Measurements from ENCODE around the gene FOSB. TPM values are rescaled to one million over a fixed set of nuclear protein-coding genes. Genes with fewer than 3 reads are reported as not detected.

The FOSB gene
- total and polyA plus RNA-seq, 2 experiments from 2014 or later, result 8.3 to 11.9 TPM

DNA sequence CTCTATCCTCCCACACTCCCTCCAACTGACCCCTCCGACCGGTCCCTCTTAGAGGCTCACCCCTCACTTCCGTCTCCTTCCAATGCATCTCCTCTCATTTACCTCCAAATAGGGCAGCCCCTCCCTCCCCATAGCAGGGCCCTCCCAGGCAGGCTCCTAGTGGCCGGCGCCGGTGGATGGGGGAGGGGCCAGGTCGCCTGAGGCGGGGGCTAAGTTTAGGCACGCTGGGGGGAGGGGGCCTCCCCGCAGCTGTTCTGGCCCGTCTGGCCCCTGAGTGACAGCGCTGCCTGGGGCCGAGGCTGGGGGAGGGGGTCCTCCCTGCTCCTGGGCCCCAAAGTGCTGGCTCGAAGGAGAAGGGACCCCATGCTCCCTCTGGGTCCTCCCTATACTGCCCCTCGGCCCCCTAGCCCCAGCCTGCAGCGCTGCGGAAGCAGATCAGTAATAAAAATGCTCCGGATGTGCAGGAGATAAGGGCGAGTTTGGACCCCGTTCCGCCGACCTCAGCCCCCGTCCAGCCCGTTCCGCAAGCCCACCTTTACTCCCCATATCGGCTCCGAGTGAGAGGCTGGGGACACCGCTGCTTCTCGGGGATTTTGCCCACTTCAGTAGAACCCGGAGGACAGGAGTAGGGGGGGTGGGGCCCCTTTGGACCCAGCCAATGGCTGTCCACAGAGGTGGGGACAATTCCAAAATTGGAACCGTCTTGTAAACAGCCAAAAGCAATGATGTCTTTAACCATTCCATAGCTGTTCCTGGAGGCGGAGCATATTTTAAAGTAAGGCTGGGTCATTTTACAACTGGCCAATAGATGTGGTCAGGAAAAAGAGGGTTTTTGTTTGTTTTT lies 25.1 kb downstream of the FOSB start:
- Histone ChIP-seq H3K4me2 (ENCODE audit: unreplicated experiment) (peak overlapping the region; percentile 87), H3K36me3 (ENCODE audit: low read depth) (no peaks in the 10 kb centered on the region), H4K20me1 (ENCODE audit: insufficient read depth) (no peaks in the 10 kb centered on the region), H3K79me2 (ENCODE audit: insufficient read depth) (no peaks in the 10 kb centered on the region), H2AFZ (peak overlapping the region; percentile 93), H3K9ac (peak overlapping the region; percentile 60), H3K27ac (peak overlapping the region; percentile 28), H3K4me3 (peak overlapping the region; percentile 77), H3K9me2 (ENCODE audit: insufficient read depth) (no peaks in the 10 kb centered on the region), H3F3A (ENCODE audit: insufficient read depth) (0 out of 2 replicates have a peak, but pooled peaks cover under 1% of the 10 kb centered on the region), H3K4me1 (ENCODE audit: insufficient read depth) (0 out of 2 replicates have a peak, but pooled peaks cover 3% of the 10 kb centered on the region), H3K27me3 (replicated peaks; ENCODE audit: insufficient read depth) (no peaks in the 10 kb centered on the region), H3K9me3 (ENCODE audit: low read depth) (no peaks in the 10 kb centered on the region)
- peak; percentile 73 for DNase-seq
- TF ChIP-seq EZH2 (IDR thresholded peaks at IDR 0.05; ENCODE audit: insufficient read depth, poor library complexity, severe bottlenecking) (no peak), EZH2phosphoT487 (IDR thresholded peaks at IDR 0.05; ENCODE audit: insufficient read depth, low read depth) (no peak)
- WGBS, 2 experiments (ENCODE audit: low coverage in 1 of 2, low lambda C conversion rate in 2 of 2, missing lambda C conversion rate in 2 of 2), result 8 to 13% methylated on average over 27 to 29 of the region's 32 CpGs
- in situ Hi-C loops (cut with MboI), result no loop called here

DNA sequence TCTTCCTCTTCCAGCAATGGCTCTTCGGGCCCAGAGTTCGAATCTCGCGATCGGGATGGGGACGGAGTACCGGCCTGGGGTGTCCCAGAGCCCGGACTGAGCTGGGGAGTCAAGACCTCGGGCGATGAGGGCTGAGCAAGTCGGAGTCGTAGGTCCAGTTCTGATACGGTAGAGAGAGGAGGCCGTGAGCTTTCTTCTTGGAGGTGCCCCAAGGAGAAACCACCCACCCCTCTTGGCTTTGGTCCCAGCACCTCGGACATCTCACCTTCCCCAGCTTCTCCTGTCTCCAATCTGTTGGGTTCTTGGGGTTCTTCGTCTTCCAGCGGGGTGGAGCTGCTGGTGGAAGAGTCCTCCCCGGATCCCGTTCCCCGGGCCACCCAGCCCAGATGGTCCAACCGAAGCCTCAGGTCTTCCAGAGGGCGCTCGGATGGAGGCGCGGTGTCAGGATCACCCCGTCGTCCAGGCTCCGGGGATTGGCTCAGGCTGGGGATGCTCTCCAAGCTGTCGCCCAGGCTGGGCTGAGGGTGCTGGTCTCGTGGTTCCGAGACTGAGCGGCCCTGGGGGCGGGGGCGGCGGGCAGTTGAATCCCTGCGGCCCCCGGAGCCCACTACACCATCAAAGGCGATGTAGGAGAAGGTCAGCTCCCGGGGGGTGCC lies 26.6 kb downstream of the FOSB start:
- no peaks in the 10 kb centered on the region for H3K27me3 ChIP-seq (replicated peaks; ENCODE audit: insufficient read depth)
- WGBS, 2 experiments (ENCODE audit: low coverage in 1 of 2, low lambda C conversion rate in 2 of 2, missing lambda C conversion rate in 2 of 2), result 92 to 95% methylated on average over 29 to 31 of the region's 39 CpGs
- H3K27ac ChIP-seq, result no peak overlapping the region
- H3K4me1 ChIP-seq (ENCODE audit: insufficient read depth), result 0 out of 2 replicates have a peak, but pooled peaks cover 3% of the 10 kb centered on the region
- H3K9me3 ChIP-seq (ENCODE audit: low read depth), result no peaks in the 10 kb centered on the region
- 0 out of 2 replicates have a peak, but pooled peaks cover 5% of the 10 kb centered on the region for H3F3A ChIP-seq (ENCODE audit: insufficient read depth)
- in situ Hi-C loops (cut with MboI), result no loop called here
- no peaks in the 10 kb centered on the region for H3K79me2 ChIP-seq (ENCODE audit: insufficient read depth)
- H2AFZ ChIP-seq, result no peak overlapping the region
- H3K9me2 ChIP-seq (ENCODE audit: insufficient read depth), result no peaks in the 10 kb centered on the region
- H4K20me1 ChIP-seq (ENCODE audit: insufficient read depth), result no peaks in the 10 kb centered on the region
- H3K9ac ChIP-seq, result no peak overlapping the region
- DNase-seq, result no peak
- TF ChIP-seq EZH2 (IDR thresholded peaks at IDR 0.05; ENCODE audit: insufficient read depth, poor library complexity, severe bottlenecking) (no peak), EZH2phosphoT487 (IDR thresholded peaks at IDR 0.05; ENCODE audit: insufficient read depth, low read depth) (no peak)
- H3K4me2 ChIP-seq (ENCODE audit: unreplicated experiment), result no peak overlapping the region
- no peak overlapping the region for H3K4me3 ChIP-seq
- H3K36me3 ChIP-seq (ENCODE audit: low read depth), result no peaks in the 10 kb centered on the region

DNA sequence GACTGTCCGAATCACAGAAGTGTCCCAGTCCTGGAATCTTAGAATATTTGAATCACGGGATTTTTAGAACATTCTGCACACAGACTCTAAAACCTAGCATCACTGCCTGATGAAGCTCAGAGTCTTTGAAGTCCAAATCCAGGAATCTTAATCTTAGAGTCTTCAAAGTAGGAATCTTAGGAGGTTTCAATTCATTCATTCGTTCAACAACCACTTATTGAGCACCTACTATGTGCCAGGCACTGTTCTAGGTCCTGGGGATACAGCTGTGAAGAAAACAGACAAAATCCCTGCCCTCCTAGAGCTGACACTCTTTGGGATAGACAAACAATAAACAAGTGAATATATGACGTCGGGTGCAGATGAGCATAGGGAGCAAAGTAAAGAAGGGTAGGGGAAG lies 27.4 kb downstream of the FOSB start:
- Histone ChIP-seq H3K9ac (no peak overlapping the region), H2AFZ (no peak overlapping the region), H3K9me3 (ENCODE audit: low read depth) (no peaks in the 10 kb centered on the region), H3K79me2 (ENCODE audit: insufficient read depth) (no peaks in the 10 kb centered on the region), H3K4me3 (no peak overlapping the region), H4K20me1 (ENCODE audit: insufficient read depth) (no peaks in the 10 kb centered on the region), H3K27ac (no peak overlapping the region), H3K4me2 (ENCODE audit: unreplicated experiment) (no peak overlapping the region), H3K36me3 (ENCODE audit: low read depth) (no peaks in the 10 kb centered on the region), H3K9me2 (ENCODE audit: insufficient read depth) (no peaks in the 10 kb centered on the region), H3K27me3 (replicated peaks; ENCODE audit: insufficient read depth) (no peaks in the 10 kb centered on the region), H3F3A (ENCODE audit: insufficient read depth) (0 out of 2 replicates have a peak, but pooled peaks cover 5% of the 10 kb centered on the region), H3K4me1 (ENCODE audit: insufficient read depth) (0 out of 2 replicates have a peak, but pooled peaks cover 3% of the 10 kb centered on the region)
- WGBS, 2 experiments (ENCODE audit: low coverage in 1 of 2, low lambda C conversion rate in 2 of 2, missing lambda C conversion rate in 2 of 2), result 76 to 78% methylated on average over 5 of the region's 5 CpGs
- no peak for DNase-seq
- in situ Hi-C loops (cut with MboI), result no loop called here
- TF ChIP-seq EZH2 (IDR thresholded peaks at IDR 0.05; ENCODE audit: insufficient read depth, poor library complexity, severe bottlenecking), result no peak
- TF ChIP-seq EZH2phosphoT487 (IDR thresholded peaks at IDR 0.05; ENCODE audit: insufficient read depth, low read depth), result no peak

DNA sequence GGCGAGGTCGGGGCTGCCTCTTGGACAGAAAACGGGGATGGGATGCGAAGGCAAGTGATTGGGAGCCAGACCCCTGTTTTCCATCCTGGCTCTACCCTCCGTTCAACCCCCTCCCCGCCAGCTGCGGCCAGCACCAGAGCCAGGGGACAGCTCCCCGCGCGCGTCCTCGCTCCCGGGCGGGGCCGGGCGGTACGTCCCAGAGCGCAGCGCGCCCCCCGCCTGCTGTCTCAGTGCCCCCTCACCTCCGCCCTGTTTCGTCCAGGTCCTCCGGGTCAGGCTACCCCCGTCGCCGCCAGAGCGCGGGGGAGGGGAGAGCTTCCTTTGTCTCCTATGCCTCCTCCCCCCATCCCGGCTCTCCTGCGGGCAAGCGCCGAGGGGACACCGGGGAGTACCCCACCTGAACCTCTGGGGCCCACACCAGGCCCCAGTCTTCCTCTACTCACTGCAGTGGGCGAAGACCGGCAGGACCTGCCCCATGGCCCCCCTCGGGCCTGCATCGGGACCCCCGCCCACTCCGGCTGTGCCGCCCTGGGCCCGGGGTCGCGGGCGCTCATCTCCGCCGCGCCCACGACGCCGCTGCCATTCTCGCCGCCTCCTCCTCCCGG lies 28.7 kb downstream of the FOSB start:
- 3 to 7% methylated on average over 15 to 35 of the region's 54 CpGs for WGBS, 2 experiments (ENCODE audit: low coverage in 1 of 2, low lambda C conversion rate in 2 of 2, missing lambda C conversion rate in 2 of 2)
- no peaks in the 10 kb centered on the region for H4K20me1 ChIP-seq (ENCODE audit: insufficient read depth)
- H3K27me3 ChIP-seq (replicated peaks; ENCODE audit: insufficient read depth), result no peaks in the 10 kb centered on the region
- H3K9me3 ChIP-seq (ENCODE audit: low read depth), result no peaks in the 10 kb centered on the region
- no peak overlapping the region for H3K27ac ChIP-seq
- peak overlapping the region; percentile 92 for H3K4me2 ChIP-seq (ENCODE audit: unreplicated experiment)
- in situ Hi-C loops (cut with MboI), result no loop called here
- no peaks in the 10 kb centered on the region for H3K9me2 ChIP-seq (ENCODE audit: insufficient read depth)
- H3K79me2 ChIP-seq (ENCODE audit: insufficient read depth), result no peaks in the 10 kb centered on the region
- peak overlapping the region; percentile 22 for H3K9ac ChIP-seq
- H3K4me1 ChIP-seq (ENCODE audit: insufficient read depth), result 0 out of 2 replicates have a peak, but pooled peaks cover 3% of the 10 kb centered on the region
- H3F3A ChIP-seq (ENCODE audit: insufficient read depth), result 0 out of 2 replicates have a peak, but pooled peaks cover 5% of the 10 kb centered on the region
- peak overlapping the region; percentile 63 for H2AFZ ChIP-seq
- TF ChIP-seq EZH2 (IDR thresholded peaks at IDR 0.05; ENCODE audit: insufficient read depth, poor library complexity, severe bottlenecking) (no peak), EZH2phosphoT487 (IDR thresholded peaks at IDR 0.05; ENCODE audit: insufficient read depth, low read depth) (no peak)
- peak overlapping the region; percentile 72 for H3K4me3 ChIP-seq
- no peaks in the 10 kb centered on the region for H3K36me3 ChIP-seq (ENCODE audit: low read depth)
- DNase-seq, result peak; percentile 62
